GM23338 (cell line): ENCODE data around the gene PRKD1. TPM values are rescaled to one million over a fixed set of nuclear protein-coding genes. Genes with fewer than 3 reads are reported as not detected.
"Not testable (repeated sequence)": the region's sequence is repeated elsewhere in the genome, so short reads cannot be mapped to it uniquely, and the experiment has no call there.

Experiments used
- ATAC-seq: fragments of 200-7000 bp; cut with Tn5 transposase; 3 replicates; pipeline ENCODE4 v1.9.1; 2020
- DNase-seq: peaks from one replicate; pipeline ENCODE4 v3.0.0-alpha.2; 2015; ENCODE audit warnings: low spot score
- H2AFZ ChIP-seq: fragments of 200-600 bp; sonication (generic); 2 replicates; pipeline ENCODE4 v1.8.0; 2016; ENCODE audit warnings: antibody characterized with exemption, mild to moderate bottlenecking, moderate library complexity
- H3F3A ChIP-seq: fragments of 200-600 bp; sonication (generic); replicated peaks from 2 replicates; pipeline ENCODE4 v1.8.0; 2017; ENCODE audit warnings: antibody characterized with exemption, mixed run types, low read depth
- H3K27ac ChIP-seq: fragments of 200-600 bp; sonication (generic); 2 replicates; pipeline ENCODE4 v1.6.1; 2016; ENCODE audit warnings: low read depth
- H3K27me3 ChIP-seq: fragments of 200-600 bp; sonication (generic); 2 replicates; pipeline ENCODE4 v1.8.0; 2016; ENCODE audit warnings: mild to moderate bottlenecking, mixed run types, moderate library complexity; ENCODE audit not compliant: insufficient read depth
- H3K36me3 ChIP-seq: fragments of 200-600 bp; sonication (generic); 2 replicates; pipeline ENCODE4 v1.8.0; 2016; ENCODE audit warnings: mild to moderate bottlenecking; ENCODE audit not compliant: insufficient read depth
- H3K4me1 ChIP-seq: fragments of 200-600 bp; sonication (generic); 2 replicates; pipeline ENCODE4 v1.8.0; 2016; ENCODE audit warnings: mild to moderate bottlenecking, moderate library complexity; ENCODE audit not compliant: insufficient read depth
- H3K4me2 ChIP-seq: fragments of 200-600 bp; sonication (generic); 2 replicates; pipeline ENCODE4 v1.7.1; 2017; ENCODE audit warnings: mixed run types
- H3K4me3 ChIP-seq: fragments of 200-600 bp; sonication (generic); 2 replicates; pipeline ENCODE4 v1.6.1; 2016; ENCODE audit warnings: mixed run types
- H3K79me2 ChIP-seq: fragments of 200-600 bp; sonication (generic); replicated peaks from 2 replicates; pipeline ENCODE4 v1.8.0; 2017; ENCODE audit warnings: mild to moderate bottlenecking; ENCODE audit not compliant: insufficient read depth
- H3K9me2 ChIP-seq: fragments of 200-600 bp; sonication (generic); 2 replicates; pipeline ENCODE4 v1.8.0; 2017; ENCODE audit not compliant: insufficient read depth
- H4K20me1 ChIP-seq: fragments of 200-600 bp; sonication (generic); replicated peaks from 2 replicates; pipeline ENCODE4 v1.8.0; 2017; ENCODE audit warnings: mild to moderate bottlenecking; ENCODE audit not compliant: insufficient read depth
- H3K27ac Mint-ChIP-seq: 2 replicates; pipeline ENCODE4 v1.8.0; 2020; ENCODE audit warnings: inconsistent platforms, mild to moderate bottlenecking, moderate library complexity, mixed read lengths
- H3K27me3 Mint-ChIP-seq: 3 replicates; pipeline ENCODE4 v1.8.0; 2022; ENCODE audit warnings: low read depth, mild to moderate bottlenecking, moderate library complexity, mixed read lengths, inconsistent platforms; ENCODE audit not compliant: insufficient read depth, poor library complexity
- H3K36me3 Mint-ChIP-seq: 3 replicates; pipeline ENCODE4 v1.8.0; 2021; ENCODE audit warnings: low read depth, mild to moderate bottlenecking, inconsistent platforms, moderate library complexity, mixed read lengths
- H3K4me1 Mint-ChIP-seq: 3 replicates; pipeline ENCODE4 v1.8.0; 2020; ENCODE audit warnings: mild to moderate bottlenecking, inconsistent platforms, mixed read lengths
- H3K4me3 Mint-ChIP-seq: 3 replicates; pipeline ENCODE4 v1.8.0; 2021; ENCODE audit warnings: moderate library complexity, mild to moderate bottlenecking, inconsistent platforms, mixed read lengths
- H3K9me3 Mint-ChIP-seq: 3 replicates; pipeline ENCODE4 v1.8.0; 2020; ENCODE audit warnings: moderate library complexity, mild to moderate bottlenecking, inconsistent platforms, mixed read lengths
- CTCF ChIP-seq, 2 experiments: fragments of 200-600 bp in 1 of 2; sonication (generic) in 1 of 2; conservative IDR thresholded peaks; 2 replicates each; pipeline versions ENCODE4 v1.5.1 to v1.6.1; 2016 to 2017; ENCODE audit warnings: antibody characterized with exemption in 2 of 2, low read depth in 2 of 2, mild to moderate bottlenecking in 2 of 2, moderate library complexity in 1 of 2
- EZH2 ChIP-seq: fragments of 200-600 bp; sonication (generic); IDR thresholded peaks from one replicate; pipeline ENCODE4 v1.8.0; 2017; ENCODE audit warnings: antibody characterized with exemption, mild to moderate bottlenecking, low read depth; ENCODE audit not compliant: unreplicated experiment
- EZH2phosphoT487 ChIP-seq: fragments of 200-600 bp; sonication (generic); IDR thresholded peaks from one replicate; pipeline ENCODE4 v1.8.1; 2018; ENCODE audit warnings: antibody characterized with exemption; ENCODE audit not compliant: unreplicated experiment
- NANOG ChIP-seq: IDR thresholded peaks from 2 replicates; pipeline ENCODE4 v1.6.1; 2016; ENCODE audit warnings: antibody characterized with exemption, borderline replicate concordance
- POLR2AphosphoS5 ChIP-seq: IDR thresholded peaks from 2 replicates; pipeline ENCODE4 v1.6.1; 2016; ENCODE audit warnings: antibody characterized with exemption, low read depth
- ZNF114 ChIP-seq: fragments of 250-450 bp; sonication (Bioruptor Pico); IDR thresholded peaks from 2 replicates; pipeline ENCODE4 v1.5.0; 2020; ENCODE audit warnings: mild to moderate bottlenecking, moderate library complexity
- ZNF462 ChIP-seq: fragments of 250-450 bp; sonication (Bioruptor Pico); IDR thresholded peaks from 2 replicates; pipeline ENCODE4 v1.5.0; 2020; ENCODE audit warnings: mild to moderate bottlenecking, moderate library complexity
- polyA plus RNA-seq: library from polyadenylated mRNA; unstranded; fragments of >200 nt; fragmentation: Nextera tagmentation; extraction: Ambion mirVana; gene quantifications from 2 replicates; pipeline ENCODE4 v1.2.1, GENCODE V29; 2016
- total RNA-seq: library from RNA; depleted of rRNA; stranded (reverse); fragments of >200 nt; shearing (Covaris generic); gene quantifications from 2 replicates; pipeline ENCODE4 v1.2.3, GENCODE V29; 2014

PRKD1 gene
- total and polyA plus RNA-seq, 2 experiments from 2014 or later: 3.1 to 9.7 TPM

- no peak for TF ChIP-seq CTCF (conservative IDR thresholded peaks at IDR 0.05; ENCODE audit: low read depth in 2 of 2)
Observed at GRCh38 chr14:29783556-29783955, 144.1 kb downstream of the PRKD1 start (continued).

GRCh38 chr14:29782041-29782440, 145.6 kb downstream of the PRKD1 start:
- H3K9me3 Mint-ChIP-seq: peaks cover 13% of the 10 kb centered on the region
- no peak overlapping the region for H3K27ac Mint-ChIP-seq
- Histone ChIP-seq H4K20me1 (no peaks in the 10 kb centered on the region), H3K36me3 (no peaks in the 10 kb centered on the region), H3K9me2 (no peaks in the 10 kb centered on the region), H3K4me1 (no peaks in the 10 kb centered on the region), H3F3A (no peaks in the 10 kb centered on the region), H3K4me2 (no peak overlapping the region), H3K27ac (no peak overlapping the region), H2AFZ (no peak overlapping the region), H3K79me2 (peaks cover 6% of the 10 kb centered on the region; the same call in 1 of the 2 replicates), H3K27me3 (no peaks in the 10 kb centered on the region), H3K4me3 (no peak overlapping the region)
- no peak overlapping the region for H3K4me3 Mint-ChIP-seq
- DNase-seq: no peak
- no peak for ATAC-seq
- H3K27me3 Mint-ChIP-seq: peaks cover 1% of the 10 kb centered on the region
- TF ChIP-seq POLR2AphosphoS5 (no peak), EZH2phosphoT487 (no peak)
- H3K4me1 Mint-ChIP-seq: no peaks in the 10 kb centered on the region
- H3K36me3 Mint-ChIP-seq: peaks cover 17% of the 10 kb centered on the region

GRCh38 chr14:29777142-29777541, 150.5 kb downstream of the PRKD1 start:
- H3K9me3 Mint-ChIP-seq: peaks cover 45% of the 10 kb centered on the region
- not testable (repeated sequence) for DNase-seq, H3K27me3 Mint-ChIP-seq

GRCh38 chr14:29773990-29774389, 153.7 kb downstream of the PRKD1 start:
- H3K9me2 ChIP-seq: 0 out of 2 replicates have a peak, but pooled peaks cover 6% of the 10 kb centered on the region
- peaks cover 3% of the 10 kb centered on the region for H3K27me3 Mint-ChIP-seq
- no peak for TF ChIP-seq EZH2
- no peak for TF ChIP-seq ZNF114 (CRISPR knock-in tag)
- TF ChIP-seq ZNF462 (CRISPR knock-in tag): no peak
- no peak for TF ChIP-seq NANOG

More at GRCh38 chr14:29777142-29777541, 150.5 kb downstream of the PRKD1 start:
- H3K4me1 Mint-ChIP-seq, H4K20me1 ChIP-seq, H3K9me2 ChIP-seq, H3K4me3 ChIP-seq, H3K27me3 ChIP-seq, H3K79me2 ChIP-seq, H3K27ac Mint-ChIP-seq, H3K27ac ChIP-seq, ATAC-seq, H3K4me2 ChIP-seq, H3K36me3 ChIP-seq, H3K4me1 ChIP-seq, H3K4me3 Mint-ChIP-seq, H3F3A ChIP-seq, H2AFZ ChIP-seq: not testable (repeated sequence)
- peaks cover 44% of the 10 kb centered on the region for H3K36me3 Mint-ChIP-seq

More at GRCh38 chr14:29773990-29774389, 153.7 kb downstream of the PRKD1 start:
- Histone ChIP-seq H3K79me2 (peaks cover 6% of the 10 kb centered on the region; the same call in 1 of the 2 replicates), H3K27ac (no peak overlapping the region), H3K4me1 (no peaks in the 10 kb centered on the region), H2AFZ (no peak overlapping the region), H3K4me2 (no peak overlapping the region), H3K4me3 (no peak overlapping the region), H3F3A (no peaks in the 10 kb centered on the region), H4K20me1 (no peaks in the 10 kb centered on the region), H3K36me3 (no peaks in the 10 kb centered on the region; the same call in 1 of the 2 replicates), H3K27me3 (no peaks in the 10 kb centered on the region)
- peaks cover 46% of the 10 kb centered on the region for H3K9me3 Mint-ChIP-seq
- ATAC-seq (no peak), DNase-seq (no peak)
- no peak overlapping the region for H3K27ac Mint-ChIP-seq
- H3K36me3 Mint-ChIP-seq: peaks cover 43% of the 10 kb centered on the region
- no peaks in the 10 kb centered on the region; the same call in 2 of the 3 replicates for H3K4me1 Mint-ChIP-seq
- no peak overlapping the region for H3K4me3 Mint-ChIP-seq
